Astrocyte of the hippocampus (primary cell): Measurements from ENCODE around the gene TGM1.
"Not testable (repeated sequence)": the region's sequence is repeated elsewhere in the genome, so short reads cannot be mapped to it uniquely, and the experiment has no call there.

Experiments
- DNase-seq: peaks from one replicate; pipeline ENCODE4 v3.0.0; 2011; ENCODE audit warnings: low read depth, low spot score

TGM1 gene

GRCh38 chr14:24254630-24255392 is 8.2 kb downstream of the TGM1 start:
- no peak for DNase-seq

- no peak for DNase-seq
Measured at GRCh38 chr14:24253936-24254335, 9.0 kb downstream of the TGM1 start.

- no peak for DNase-seq
Measured at GRCh38 chr14:24252289-24253124, 10.5 kb downstream of the TGM1 start.

GRCh38 chr14:24251880-24252288 is 11.1 kb downstream of the TGM1 start:
- peak; percentile 71 for DNase-seq

- DNase-seq: no peak
Measured at GRCh38 chr14:24250354-24250753, 12.6 kb downstream of the TGM1 start.

GRCh38 chr14:24249230-24250021 is 13.6 kb downstream of the TGM1 start:
- no peak for DNase-seq

GRCh38 chr14:24247422-24247821 is 15.6 kb downstream of the TGM1 start:
- no peak for DNase-seq

- DNase-seq: no peak
Measured at GRCh38 chr14:24246765-24247212, 16.2 kb downstream of the TGM1 start.

GRCh38 chr14:24245350-24245749 is 17.6 kb downstream of the TGM1 start:
- not testable (repeated sequence) for DNase-seq

- DNase-seq: no peak
Measured at GRCh38 chr14:24243336-24243836, 19.6 kb downstream of the TGM1 start.

- DNase-seq: peak; percentile 97
Measured at GRCh38 chr14:24241829-24242443, 21.0 kb downstream of the TGM1 start.

- DNase-seq: no peak
Measured at GRCh38 chr14:24240110-24240918, 22.7 kb downstream of the TGM1 start.

- no peak for DNase-seq
Measured at GRCh38 chr14:24238527-24239037, 24.4 kb downstream of the TGM1 start.

- no peak for DNase-seq
Measured at GRCh38 chr14:24238123-24238522, 24.9 kb downstream of the TGM1 start.

GRCh38 chr14:24237463-24237955 is 25.5 kb downstream of the TGM1 start:
- DNase-seq: no peak

GRCh38 chr14:24236689-24237462 is 26.1 kb downstream of the TGM1 start:
- DNase-seq: no peak

- no peak for DNase-seq
Measured at GRCh38 chr14:24235804-24236688, 26.9 kb downstream of the TGM1 start.
